IMR-90 (cell line): Measurements from ENCODE around the gene STARD13. TPM values are rescaled to one million over a fixed set of nuclear protein-coding genes. Genes with fewer than 3 reads are reported as not detected.

Experiments used
- ATAC-seq: fragments of 200-7000 bp; cut with Tn5 transposase; 2 replicates; pipeline ENCODE4 v1.9.1; 2020; ENCODE audit warnings: low read depth, mild to moderate bottlenecking, moderate library complexity
- BruUV-seq: library from RNA; stranded (reverse); fragments of 400-500 nt; replicated peaks from 2 replicates; lab custom pipeline; 2021; lab: Mats Ljungman, UMichigan
- CTCF ChIA-PET: fragments of 300-600 bp; formaldehyde crosslinking; extraction: SDS; loops from one replicate; lab custom pipeline; 2021; ENCODE audit warnings: antibody characterized with exemption; lab: Yijun Ruan, JAX
- POLR2A ChIA-PET: fragments of 300-600 bp; sonication (Branson Sonifier 250); formaldehyde crosslinking; loops from one replicate; lab custom pipeline; 2022; ENCODE audit warnings: antibody characterized with exemption; ENCODE audit not compliant: unreplicated experiment; lab: Charles Lee
- DNase-seq: peaks from one replicate; pipeline ENCODE4 v3.0.0; 2013
- H2AFZ ChIP-seq: replicated peaks from 2 replicates; pipeline ENCODE3; 2013; ENCODE audit warnings: low read length, mild to moderate bottlenecking; ENCODE audit not compliant: poor library complexity
- H2AK5ac ChIP-seq: 2 replicates; pipeline ENCODE4 v1.6.1; 2013; ENCODE audit warnings: low read depth, low read length, inconsistent platforms
- H2AK9ac ChIP-seq: replicated peaks from 2 replicates; pipeline ENCODE3; 2013; ENCODE audit warnings: mild to moderate bottlenecking, low read depth, low read length, moderate library complexity; ENCODE audit not compliant: poor library complexity
- H2BK120ac ChIP-seq: 2 replicates; pipeline ENCODE4 v1.6.1; 2013; ENCODE audit warnings: low read depth, low read length, inconsistent platforms
- H2BK15ac ChIP-seq: 3 replicates; pipeline ENCODE4 v1.6.1; 2013; ENCODE audit warnings: low read depth, low read length, inconsistent platforms
- H2BK20ac ChIP-seq: 2 replicates; pipeline ENCODE4 v1.6.1; 2013; ENCODE audit warnings: low read depth, mild to moderate bottlenecking, inconsistent platforms, low read length, moderate library complexity
- H2BK5ac ChIP-seq: 2 replicates; pipeline ENCODE4 v1.6.1; 2013; ENCODE audit warnings: mild to moderate bottlenecking, low read depth, low read length, inconsistent platforms; ENCODE audit not compliant: poor library complexity, severe bottlenecking
- H3K14ac ChIP-seq: replicated peaks from 2 replicates; pipeline ENCODE4 v1.6.1; 2013; ENCODE audit warnings: low read depth, low read length, inconsistent platforms
- H3K18ac ChIP-seq: 2 replicates; pipeline ENCODE4 v1.6.1; 2013; ENCODE audit warnings: low read depth, low read length, control low read depth
- H3K23ac ChIP-seq: 2 replicates; pipeline ENCODE4 v1.6.1; 2013; ENCODE audit warnings: low read depth, low read length, inconsistent platforms
- H3K27ac ChIP-seq: 2 replicates; pipeline ENCODE4 v1.5.1; 2013; ENCODE audit warnings: mild to moderate bottlenecking, control low read depth, low read length; ENCODE audit not compliant: insufficient read depth
- H3K27me3 ChIP-seq: 2 replicates; pipeline ENCODE4 v1.6.1; 2013; ENCODE audit warnings: low read length; ENCODE audit not compliant: control insufficient read depth, insufficient read depth
- H3K36me3 ChIP-seq: 2 replicates; pipeline ENCODE4 v1.6.1; 2013; ENCODE audit warnings: low read length, mixed read lengths; ENCODE audit not compliant: control insufficient read depth, insufficient read depth
- H3K4ac ChIP-seq: 2 replicates; pipeline ENCODE4 v1.6.1; 2013; ENCODE audit warnings: low read depth, low read length, inconsistent platforms
- H3K4me1 ChIP-seq: 2 replicates; pipeline ENCODE4 v1.6.1; 2013; ENCODE audit warnings: low read length, mixed read lengths; ENCODE audit not compliant: control insufficient read depth, insufficient read depth
- H3K4me2 ChIP-seq: 2 replicates; pipeline ENCODE4 v1.6.1; 2013; ENCODE audit warnings: low read depth, mild to moderate bottlenecking, control low read depth, low read length, moderate library complexity
- H3K4me3 ChIP-seq: 2 replicates; pipeline ENCODE4 v1.5.1; 2013; ENCODE audit warnings: low read depth, mild to moderate bottlenecking, control low read depth, low read length, moderate library complexity; ENCODE audit not compliant: insufficient read depth
- H3K56ac ChIP-seq: 2 replicates; pipeline ENCODE4 v1.6.1; 2013; ENCODE audit warnings: low read length, inconsistent platforms; ENCODE audit not compliant: insufficient read depth; ENCODE audit errors: extremely low read depth
- H3K79me1 ChIP-seq, 2 experiments: 2 replicates each; pipeline ENCODE4 v1.6.1; 2013; ENCODE audit warnings: low read length in 2 of 2, inconsistent platforms in 1 of 2, low read depth in 1 of 2
- H3K9ac ChIP-seq: 2 replicates; pipeline ENCODE4 v1.6.1; 2013; ENCODE audit warnings: low read depth, low read length, control low read depth
- H3K9me1 ChIP-seq: 2 replicates; pipeline ENCODE4 v1.6.1; 2013; ENCODE audit warnings: low read length, inconsistent platforms; ENCODE audit not compliant: insufficient read depth
- H3K9me3 ChIP-seq: 2 replicates; pipeline ENCODE4 v1.6.1; 2013; ENCODE audit warnings: low read length; ENCODE audit not compliant: control insufficient read depth, insufficient read depth
- H4K20me1 ChIP-seq: 2 replicates; pipeline ENCODE4 v1.6.1; 2013; ENCODE audit warnings: low read length, inconsistent platforms; ENCODE audit not compliant: insufficient read depth
- H4K5ac ChIP-seq: 2 replicates; pipeline ENCODE4 v1.6.1; 2013; ENCODE audit warnings: mild to moderate bottlenecking, low read depth, low read length, control low read depth
- H4K8ac ChIP-seq, 2 experiments: 2 replicates each; pipeline ENCODE4 v1.6.1; 2013; ENCODE audit warnings: low read depth in 2 of 2, low read length in 2 of 2, control low read depth in 1 of 2, inconsistent platforms in 1 of 2
- H4K91ac ChIP-seq: 2 replicates; pipeline ENCODE4 v1.6.1; 2013; ENCODE audit warnings: low read depth, low read length, inconsistent platforms; ENCODE audit not compliant: insufficient read depth
- MAZ ChIP-seq: IDR thresholded peaks from 2 replicates; pipeline ENCODE4 v1.6.1; 2012; ENCODE audit warnings: low read depth, mild to moderate bottlenecking, low read length, improper control_type of control experiment, moderate library complexity, borderline replicate concordance
- MXI1 ChIP-seq: IDR thresholded peaks from 2 replicates; pipeline ENCODE4 v1.6.1; 2012; ENCODE audit warnings: low read depth, mild to moderate bottlenecking, low read length, moderate library complexity, borderline replicate concordance
- SMC3 ChIP-seq: fragments of 150-350 bp; IDR thresholded peaks from 2 replicates; pipeline ENCODE4 v1.6.1; 2016; ENCODE audit warnings: low read depth, mild to moderate bottlenecking, antibody characterized with exemption, low read length, moderate library complexity
- WGBS, 2 experiments: methylation state at CpG; one replicate each; pipeline versions ENCODE4 v1.1.5 to v1.1.7; 2013; ENCODE audit warnings: missing lambda C conversion rate in 2 of 2; ENCODE audit not compliant: insufficient read length in 1 of 2; ENCODE audit errors: extremely low coverage in 2 of 2; 5-methylcytosine and 5-hydroxymethylcytosine counted together
- dilution Hi-C: fragments of 300-500 bp; cut with HindIII; formaldehyde crosslinking; loops from one replicate; pipeline ENCODE4 v1.14.3; 2018; ENCODE audit warnings: low sequenced_read_pairs; ENCODE audit not compliant: unreplicated experiment
- in situ Hi-C: fragments of 300-500 bp; cut with MboI; formaldehyde crosslinking; loops from 3 replicates; pipeline ENCODE4 v1.14.3; 2019; ENCODE audit warnings: low sequenced_read_pairs, inconsistent platforms, mixed read lengths
- intact Hi-C: fragments of 100-400 bp; cut with micrococcal nuclease; formaldehyde crosslinking; loops from 2 replicates; pipeline ENCODE4 v1.10.0; 2022
- polyA plus RNA-seq, 3 experiments: library from polyadenylated mRNA; depleted of rRNA; stranded (reverse); fragments of >200 nt; gene quantifications; 2 replicates each; pipeline ENCODE4 v1.2.3, GENCODE V29; 2012; ENCODE audit warnings: low replicate concordance in 1 of 3
- total RNA-seq: library from RNA; depleted of rRNA; stranded (reverse); fragments of >200 nt; gene quantifications from 2 replicates; pipeline ENCODE4 v1.2.3, GENCODE V29; 2012

Gene STARD13
- total and polyA plus RNA-seq, 2 of the 4 experiments (the other 2 are of a cell fraction), result 23.6 to 46.6 TPM

- TF ChIP-seq SMC3, result no peak
Measured at GRCh38 chr13:33092073-33092987, 193.2 kb downstream of the STARD13 start (continued).

GRCh38 chr13:33091415-33091774 is 194.2 kb downstream of the STARD13 start:
- no peak overlapping the region for H3K14ac ChIP-seq
- H3K4me3 ChIP-seq, result no peak overlapping the region
- no peak overlapping the region for H3K18ac ChIP-seq
- H3K23ac ChIP-seq, result no peak overlapping the region
- WGBS, 2 experiments, result no CpG with 5 or more reads among the region's 5 CpGs
- TF ChIP-seq MXI1 (no peak), SMC3 (no peak), MAZ (no peak)
- no peak for DNase-seq
- no peaks in the 10 kb centered on the region for H3K27me3 ChIP-seq
- no peak overlapping the region for H4K5ac ChIP-seq
- ChIA-PET CTCF (no interaction called here), POLR2A (no interaction called here)
- no peaks in the 10 kb centered on the region for H3K36me3 ChIP-seq
- no peaks in the 10 kb centered on the region for H4K20me1 ChIP-seq
- no peak overlapping the region for H2BK5ac ChIP-seq
- dilution Hi-C loops, result no loop called here
- H2AK9ac ChIP-seq, result no peak overlapping the region
- no peak overlapping the region for H3K9ac ChIP-seq
- H2BK120ac ChIP-seq, result no peak overlapping the region
- no peak overlapping the region for H4K91ac ChIP-seq
- no peak for ATAC-seq
- H2AK5ac ChIP-seq, result no peak overlapping the region
- H4K8ac ChIP-seq, result no peak overlapping the region
- in situ Hi-C loops, result no loop called here
- no peak overlapping the region for H2AFZ ChIP-seq
- H3K27ac ChIP-seq, result no peak overlapping the region
- no peak overlapping the region for H2BK20ac ChIP-seq
- H3K4me2 ChIP-seq, result no peak overlapping the region
- H3K4ac ChIP-seq, result no peak overlapping the region
- H2BK15ac ChIP-seq, result no peak overlapping the region
- no peaks in the 10 kb centered on the region for H3K79me1 ChIP-seq
- H3K56ac ChIP-seq, result no peak overlapping the region
- H3K9me3 ChIP-seq, result no peaks in the 10 kb centered on the region
- H3K9me1 ChIP-seq, result no peaks in the 10 kb centered on the region
- no peaks in the 10 kb centered on the region for H3K4me1 ChIP-seq
- no TSS peak for BruUV-seq
- intact Hi-C loops, result no loop called here
